SK-N-MC (cell line): ENCODE data around the gene PRPF6.

Source experiments
- EZH2 ChIP-seq: fragments of 200-600 bp; sonication (generic); IDR thresholded peaks from one replicate; pipeline ENCODE4 v1.6.1; 2017; ENCODE audit warnings: antibody characterized with exemption
- POLR2AphosphoS5 ChIP-seq: IDR thresholded peaks from 2 replicates; pipeline ENCODE4 v1.6.1; 2012; ENCODE audit warnings: mild to moderate bottlenecking, low read depth, low read length, borderline replicate concordance

DNA sequence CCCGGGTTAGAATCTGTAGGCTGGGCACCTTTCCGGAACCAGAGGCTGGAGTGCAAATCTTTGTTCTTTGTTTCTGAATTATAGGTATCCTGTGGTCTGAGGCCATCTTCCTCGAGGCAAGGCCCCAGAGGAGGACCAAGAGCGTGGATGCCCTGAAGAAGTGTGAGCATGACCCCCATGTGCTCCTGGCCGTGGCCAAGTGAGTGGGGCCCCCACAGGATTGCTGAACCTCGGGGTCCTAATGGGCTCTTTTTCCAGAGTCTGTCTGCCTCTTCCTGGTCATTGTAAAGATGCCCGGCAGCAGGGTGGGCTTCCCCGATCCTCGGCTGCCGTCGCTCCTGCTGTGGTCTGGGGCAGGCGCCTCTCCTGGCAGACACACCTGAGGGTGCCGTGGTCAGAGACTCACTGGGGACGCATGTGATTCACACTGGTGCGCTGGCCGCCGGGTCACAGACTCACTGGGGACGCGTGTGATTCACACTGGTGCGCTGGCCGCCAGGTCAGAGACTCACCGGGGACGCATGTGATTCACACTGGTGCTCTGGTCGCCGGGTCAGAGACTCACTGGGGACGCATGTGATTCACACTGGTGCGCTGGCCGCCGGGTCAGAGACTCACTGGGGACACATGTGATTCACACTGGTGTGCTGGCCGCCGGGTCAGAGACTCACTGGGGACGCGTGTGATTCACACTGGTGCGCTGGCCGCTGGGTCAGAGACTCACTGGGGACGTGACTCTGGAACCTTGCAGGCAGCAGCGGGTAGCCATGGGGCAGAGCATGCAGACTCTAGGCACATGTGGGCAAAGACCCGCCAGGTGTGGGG is 48.6 kb downstream of the PRPF6 start:
- TF ChIP-seq EZH2 (no peak), POLR2AphosphoS5 (no peak)
